Ramos (cell line): ENCODE results near the gene LASP1NB.

Experiments used
- in situ Hi-C: fragments of 300-500 bp; cut with MboI; formaldehyde crosslinking; loops from one replicate; pipeline ENCODE4 v1.14.3; 2022; ENCODE audit warnings: low sequenced_read_pairs; ENCODE audit not compliant: unreplicated experiment

The LASP1NB gene

GRCh38 chr17:38958326-38958725, 32.9 kb downstream of the LASP1NB start:
- in situ Hi-C loops, result no loop called here

- in situ Hi-C loops, result no loop called here
Measured at GRCh38 chr17:38958756-38959155, 33.3 kb downstream of the LASP1NB start.

GRCh38 chr17:38959508-38959907, 34.1 kb downstream of the LASP1NB start:
- in situ Hi-C loops, result no loop called here

- in situ Hi-C loops, result no loop called here
Measured at GRCh38 chr17:38960402-38960801, 35.0 kb downstream of the LASP1NB start.

GRCh38 chr17:38961413-38961812, 36.0 kb downstream of the LASP1NB start:
- in situ Hi-C loops, result no loop called here

GRCh38 chr17:38967290-38967738, 41.9 kb downstream of the LASP1NB start, which contains the start of gene FBXO47:
Gene FBXO47 (minus strand): TSS chr17:38967403. CDS start chr17:38963025, 4,378 bp downstream.
- in situ Hi-C loops, result no loop called here

- in situ Hi-C loops, result no loop called here
Measured at GRCh38 chr17:38969281-38969680, 43.9 kb downstream of the LASP1NB start.

- in situ Hi-C loops, result no loop called here
Measured at GRCh38 chr17:38970128-38970527, 44.7 kb downstream of the LASP1NB start.

GRCh38 chr17:38970804-38971203, 45.4 kb downstream of the LASP1NB start:
- in situ Hi-C loops, result no loop called here

- in situ Hi-C loops, result loop anchor here (25.0 kb wide), 1 partner anchor 186 kb away; the partner anchor contains the start of genes ARL5C and PLXDC1
Measured at GRCh38 chr17:38976187-38976551, 50.8 kb downstream of the LASP1NB start.

- in situ Hi-C loops, result loop anchor here (25.0 kb wide), 1 partner anchor 184 kb away; the partner anchor contains the start of genes ARL5C and PLXDC1
Measured at GRCh38 chr17:38978180-38978579, 52.8 kb downstream of the LASP1NB start.
